HT-29 (cell line): ENCODE data around the gene ZSCAN1. TPM values are rescaled to one million over a fixed set of nuclear protein-coding genes. Genes with fewer than 3 reads are reported as not detected.

Experiments
- DNase-seq: peaks from one replicate; pipeline ENCODE4 v3.0.0-alpha.2; 2015; ENCODE audit warnings: low spot score
- total RNA-seq: library from RNA; depleted of rRNA; stranded (reverse); fragments of >200 nt; shearing (Covaris generic); gene quantifications from 2 replicates; pipeline ENCODE4 v1.2.3, GENCODE V29; 2014; rRNA removed

ZSCAN1 gene
- total RNA-seq, 1 experiment from 2014 or later = not detected

DNA sequence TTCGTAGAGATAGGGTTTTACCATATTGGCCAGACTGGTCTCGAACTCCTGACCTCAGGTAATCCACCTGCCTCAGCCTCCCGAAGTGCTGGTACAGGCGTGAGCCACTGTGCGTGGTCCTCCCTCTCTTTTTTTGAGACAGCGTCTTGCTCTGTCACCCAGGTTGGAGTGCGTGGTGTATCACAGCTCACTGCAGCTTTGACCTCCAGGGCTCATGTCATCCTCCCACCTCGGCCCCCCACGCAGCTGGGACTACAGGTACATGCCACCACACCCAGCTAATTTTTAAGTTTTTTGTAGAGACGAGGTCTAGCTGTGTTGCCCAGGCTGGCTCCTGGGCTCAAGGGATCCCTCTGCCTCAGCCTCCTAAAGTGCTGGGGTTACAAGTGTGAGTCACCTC is 46.0 kb downstream of the ZSCAN1 start:
- no peak for DNase-seq

DNA sequence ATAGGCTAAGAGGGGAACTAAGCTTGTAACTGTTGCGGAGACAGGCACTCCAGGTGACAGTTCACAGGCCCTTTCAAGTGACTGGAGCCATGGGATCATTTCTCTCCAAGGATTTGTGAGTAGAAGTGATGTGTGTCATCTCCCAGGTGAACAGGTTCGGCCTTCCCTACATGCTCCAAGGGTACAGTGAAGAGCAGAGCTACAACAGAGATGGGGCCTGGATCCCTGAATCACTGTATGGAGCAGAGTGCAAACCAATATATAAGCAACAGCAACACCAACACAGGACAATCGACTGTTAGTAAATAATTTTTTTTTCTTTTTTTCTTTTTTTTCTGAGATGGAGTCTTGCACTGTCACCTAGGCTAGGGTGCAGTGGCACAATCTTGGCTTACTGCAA is 49.2 kb downstream of the ZSCAN1 start:
- DNase-seq = no peak

DNA sequence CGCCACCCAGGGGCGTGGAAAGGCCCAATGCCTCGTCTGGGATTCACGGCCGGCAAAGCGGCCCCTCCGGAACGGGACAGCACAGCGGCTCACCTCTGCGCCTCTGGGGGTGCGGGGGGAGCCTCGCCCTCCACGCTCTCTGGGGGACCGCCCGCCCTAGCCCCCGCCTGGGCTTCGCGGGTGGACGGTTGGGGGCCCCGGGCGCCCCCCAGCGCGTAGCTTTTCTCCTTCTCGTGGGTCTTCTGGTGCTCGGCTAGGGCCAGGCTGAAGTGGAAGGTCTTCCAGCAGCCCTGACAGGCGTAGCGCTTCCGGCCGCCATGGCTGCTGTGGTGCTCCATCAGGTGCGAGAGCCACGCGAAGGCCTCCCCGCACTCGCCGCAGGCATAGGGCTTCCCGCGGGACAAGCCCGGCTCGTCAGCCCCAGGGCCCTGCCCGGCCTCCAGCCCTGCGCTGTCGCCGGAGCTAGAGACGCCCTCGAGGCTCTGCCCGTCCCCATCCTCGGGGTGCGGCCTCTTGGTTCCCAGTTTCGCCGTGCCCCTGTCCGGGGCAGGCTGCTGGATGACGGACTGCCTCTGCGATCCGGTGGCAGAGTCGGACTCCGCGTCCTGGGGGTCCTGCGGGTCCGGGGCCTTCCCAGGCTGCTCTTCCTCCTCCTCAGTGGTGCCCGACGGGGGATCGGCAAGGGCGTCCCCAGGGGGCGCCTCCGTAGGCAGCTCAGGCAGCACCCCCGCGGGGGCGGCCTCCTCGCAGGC is 50.9 kb downstream of the ZSCAN1 start:
- no peak for DNase-seq

DNA sequence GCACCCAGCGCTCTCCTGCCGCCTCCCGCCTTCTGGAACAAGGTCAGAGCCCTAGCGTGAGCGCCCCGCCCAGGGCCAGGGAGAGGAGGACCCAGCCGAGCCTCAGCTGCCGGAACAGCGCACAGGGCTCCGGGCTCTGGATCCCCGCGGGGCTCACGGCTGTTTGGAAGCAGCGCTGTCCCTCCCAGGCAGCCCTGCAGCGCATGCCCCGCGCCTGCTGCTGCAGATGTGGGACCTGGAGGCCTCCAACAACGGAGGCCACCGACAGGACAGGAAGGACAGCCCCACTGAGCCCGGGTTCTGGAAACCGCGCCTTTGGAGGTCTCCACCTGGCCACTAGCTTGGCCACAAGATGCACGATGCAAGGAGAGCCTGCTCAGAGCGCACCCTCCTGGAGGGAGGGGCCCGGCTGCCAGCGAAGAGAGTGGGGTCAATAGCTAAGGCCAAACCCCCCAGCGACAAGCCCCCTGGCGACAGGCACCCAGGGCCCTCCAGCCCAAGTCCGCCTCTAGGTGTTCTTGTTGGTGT is 51.6 kb downstream of the ZSCAN1 start:
- DNase-seq = no peak

DNA sequence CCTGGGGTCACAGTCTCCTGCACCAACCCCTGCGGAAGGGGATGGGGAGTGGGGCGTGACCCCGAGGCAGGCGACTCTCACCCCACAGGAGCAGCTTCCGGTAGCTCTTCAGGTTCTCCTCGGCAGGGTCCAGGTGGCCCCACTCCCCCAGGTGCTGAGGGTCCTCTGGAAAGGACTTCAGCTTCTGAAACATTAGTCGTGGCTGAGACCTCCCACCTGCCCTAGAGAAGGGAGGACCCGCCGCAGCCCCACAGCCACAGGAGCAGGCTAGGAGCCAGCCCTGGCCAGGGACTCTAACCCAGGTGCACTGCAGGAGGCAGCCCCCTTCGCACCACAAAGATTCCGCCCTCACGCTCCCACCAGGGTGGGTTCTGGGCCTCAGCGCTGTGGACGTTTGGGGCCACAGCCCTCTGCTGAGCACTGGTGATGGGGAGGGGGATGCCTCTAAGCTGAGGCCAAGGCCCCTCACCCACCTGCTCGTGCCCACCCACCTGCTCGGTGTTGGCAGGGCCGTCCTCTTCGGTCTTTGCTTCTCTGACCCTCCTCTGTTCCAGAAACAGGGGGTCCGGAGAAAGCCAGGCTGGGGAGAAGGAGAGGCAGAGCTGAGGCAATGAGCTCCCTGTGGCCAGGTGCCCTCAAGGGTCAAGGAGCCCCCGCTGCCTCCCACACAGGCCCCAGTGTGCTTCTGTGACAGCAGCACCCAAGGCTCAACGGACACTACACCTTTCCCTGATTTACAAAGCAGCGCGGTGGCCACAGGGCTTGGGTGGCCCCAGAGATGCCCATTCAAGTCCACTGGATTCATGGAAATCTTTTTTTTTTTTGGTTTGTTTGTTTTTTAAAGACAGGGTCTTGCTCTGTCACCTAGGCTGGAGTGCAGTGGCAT is 53.2 kb downstream of the ZSCAN1 start:
- DNase-seq = no peak

DNA sequence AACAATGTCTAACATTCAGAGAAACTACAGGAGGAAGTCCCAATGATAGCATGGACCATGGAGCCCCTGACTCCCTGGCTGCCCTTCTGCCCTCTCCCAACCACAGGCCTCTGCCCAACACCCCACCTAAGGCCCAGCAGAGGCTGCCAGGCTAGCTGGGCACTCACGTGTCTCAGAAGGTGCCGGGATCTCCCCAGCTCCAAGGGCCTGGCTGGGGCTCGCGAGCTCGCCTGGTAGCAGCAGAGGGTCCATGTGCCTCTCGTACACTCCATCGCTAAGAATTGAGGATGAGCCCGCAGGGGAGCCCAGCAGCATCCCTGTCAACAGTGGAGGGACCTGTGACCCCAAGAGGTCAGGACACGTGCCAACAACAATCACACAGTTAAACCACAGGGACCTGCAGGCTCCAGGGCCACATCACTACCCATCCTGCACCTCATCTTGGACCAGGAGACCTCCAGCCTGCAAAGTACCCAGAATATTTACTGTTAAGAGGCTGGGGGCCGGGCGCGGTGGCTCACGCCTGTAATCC is 54.8 kb downstream of the ZSCAN1 start:
- no peak for DNase-seq

DNA sequence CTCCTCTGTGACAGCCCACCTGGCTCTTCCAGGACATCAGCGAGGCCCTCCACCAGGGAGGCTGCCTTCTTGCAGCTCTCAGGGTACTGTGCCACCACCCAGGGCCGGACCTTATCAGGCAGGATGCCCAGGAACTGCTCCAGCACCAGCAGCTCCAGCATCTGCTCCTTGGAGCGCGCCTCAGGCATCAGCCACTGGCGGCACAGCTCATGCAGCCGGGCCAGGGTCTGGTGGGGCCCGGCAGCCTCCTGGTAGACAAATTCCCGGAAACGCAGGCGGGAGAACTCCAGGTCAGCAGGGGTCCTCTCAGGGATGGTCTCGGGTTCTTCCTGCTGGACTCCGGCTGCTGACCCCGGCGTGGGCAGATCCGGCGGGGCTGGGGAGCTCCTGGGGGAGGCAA is 56.0 kb downstream of the ZSCAN1 start:
- DNase-seq = no peak

DNA sequence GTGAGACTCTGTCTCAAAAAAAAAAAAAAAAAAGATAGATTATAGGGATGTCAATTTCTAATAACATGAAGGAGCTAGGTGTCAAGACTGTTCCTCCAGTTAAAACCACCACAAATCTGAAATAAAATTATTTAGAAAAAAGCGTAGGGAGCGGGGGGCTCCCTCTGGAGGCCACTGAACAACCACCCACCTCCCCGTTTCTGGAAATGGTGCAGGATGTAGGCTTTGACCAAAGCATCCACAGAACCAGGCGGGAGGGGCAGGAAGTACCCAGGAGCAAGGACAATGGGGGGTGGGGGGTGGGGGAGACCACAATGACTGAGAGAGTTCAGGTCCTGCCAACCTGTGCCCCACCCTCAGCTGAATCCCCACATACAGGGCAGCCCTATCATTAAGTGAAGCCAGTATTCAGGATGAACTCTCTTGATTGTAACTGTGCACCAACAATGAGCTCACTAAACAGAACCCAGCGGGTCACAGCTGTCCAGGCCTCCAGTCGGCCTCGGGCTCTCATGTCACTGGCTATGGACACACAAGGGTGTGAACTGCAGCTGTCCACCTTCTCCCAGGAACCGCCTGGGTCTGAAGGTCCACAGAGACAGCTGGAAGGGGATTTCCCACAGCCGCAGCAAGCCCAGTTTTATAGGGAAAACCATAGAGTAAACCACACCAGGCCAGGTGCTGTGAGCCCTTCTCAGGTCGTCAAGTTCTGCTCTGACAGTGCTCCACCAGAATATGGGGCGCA is 57.6 kb downstream of the ZSCAN1 start:
- DNase-seq = no peak

DNA sequence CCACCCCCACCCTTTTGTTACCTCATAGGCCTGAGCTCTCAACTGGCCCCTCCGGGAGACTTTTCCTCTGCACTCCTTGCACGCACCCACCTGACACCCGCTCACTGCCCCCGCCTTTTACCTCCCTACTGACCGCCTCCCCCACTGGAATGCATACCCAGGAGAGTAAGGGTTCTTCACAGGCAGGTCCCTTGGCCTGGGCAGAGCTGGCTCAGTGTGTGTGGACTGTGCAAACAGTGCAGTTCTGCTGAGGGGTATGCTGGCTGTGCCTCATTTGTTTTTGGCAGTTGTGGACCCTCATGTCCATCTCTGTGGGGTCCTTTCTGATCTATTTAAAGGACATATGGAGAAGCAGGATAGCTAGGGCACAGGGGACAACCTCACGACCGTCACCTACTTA is 59.2 kb downstream of the ZSCAN1 start:
- no peak for DNase-seq

DNA sequence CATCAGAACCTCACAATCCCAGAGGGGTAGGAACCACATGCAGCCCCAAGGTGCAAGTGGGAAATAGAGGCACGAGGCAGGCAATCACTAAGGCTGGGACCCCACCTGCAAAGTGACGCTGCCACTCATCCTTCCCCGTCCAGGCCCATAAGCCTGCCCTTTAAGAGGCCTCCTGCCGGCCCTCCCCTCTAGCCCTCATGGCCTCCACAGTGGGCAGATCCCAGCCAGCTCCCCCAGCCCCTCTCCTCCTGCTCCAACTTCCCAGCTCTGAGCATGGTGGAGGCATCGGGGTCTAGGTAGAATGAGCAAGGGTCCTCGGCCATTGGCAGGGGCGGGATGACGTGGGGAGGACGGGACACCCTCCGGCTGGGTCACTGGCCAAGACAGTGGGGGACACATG is 61.5 kb downstream of the ZSCAN1 start:
- no peak for DNase-seq

DNA sequence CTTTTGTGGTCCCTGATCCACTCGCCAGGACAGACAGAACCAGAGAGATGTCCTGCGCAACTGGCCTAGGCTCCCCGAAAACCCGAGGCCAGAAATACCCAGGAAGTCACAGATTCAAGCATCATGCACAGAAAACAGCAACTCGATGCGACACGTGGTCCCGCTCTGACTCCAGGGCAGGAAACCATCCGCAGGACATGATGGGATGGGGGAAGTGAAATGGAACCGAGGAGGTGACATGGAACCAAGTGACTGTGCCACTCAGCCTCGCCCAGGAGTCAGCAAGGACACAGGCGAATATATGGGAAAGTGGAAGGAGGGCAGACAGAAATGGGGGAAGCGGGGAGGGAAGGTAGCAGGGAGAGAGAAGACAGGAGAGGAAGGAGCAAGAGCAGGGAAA is 63.1 kb downstream of the ZSCAN1 start:
- DNase-seq = no peak

DNA sequence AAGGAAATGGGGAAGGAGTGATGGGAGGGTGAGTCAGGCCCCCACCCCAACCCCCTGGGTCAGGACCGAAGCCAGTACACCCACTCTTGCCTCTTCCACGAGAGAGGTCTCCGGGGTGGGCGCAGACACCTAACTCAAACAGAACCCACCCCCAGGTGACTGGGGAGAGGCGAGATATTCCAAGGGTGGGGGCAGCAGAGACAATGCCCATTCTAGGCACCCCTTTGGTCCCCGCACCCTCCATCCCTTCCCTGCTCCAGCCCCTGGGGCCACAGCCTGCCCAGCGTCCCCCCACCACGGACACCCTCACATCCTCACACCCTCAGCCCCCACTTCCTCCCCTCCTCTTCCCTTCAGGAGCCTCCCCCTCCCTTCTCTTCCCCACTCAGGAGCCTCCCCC is 63.5 kb downstream of the ZSCAN1 start:
- DNase-seq = no peak

DNA sequence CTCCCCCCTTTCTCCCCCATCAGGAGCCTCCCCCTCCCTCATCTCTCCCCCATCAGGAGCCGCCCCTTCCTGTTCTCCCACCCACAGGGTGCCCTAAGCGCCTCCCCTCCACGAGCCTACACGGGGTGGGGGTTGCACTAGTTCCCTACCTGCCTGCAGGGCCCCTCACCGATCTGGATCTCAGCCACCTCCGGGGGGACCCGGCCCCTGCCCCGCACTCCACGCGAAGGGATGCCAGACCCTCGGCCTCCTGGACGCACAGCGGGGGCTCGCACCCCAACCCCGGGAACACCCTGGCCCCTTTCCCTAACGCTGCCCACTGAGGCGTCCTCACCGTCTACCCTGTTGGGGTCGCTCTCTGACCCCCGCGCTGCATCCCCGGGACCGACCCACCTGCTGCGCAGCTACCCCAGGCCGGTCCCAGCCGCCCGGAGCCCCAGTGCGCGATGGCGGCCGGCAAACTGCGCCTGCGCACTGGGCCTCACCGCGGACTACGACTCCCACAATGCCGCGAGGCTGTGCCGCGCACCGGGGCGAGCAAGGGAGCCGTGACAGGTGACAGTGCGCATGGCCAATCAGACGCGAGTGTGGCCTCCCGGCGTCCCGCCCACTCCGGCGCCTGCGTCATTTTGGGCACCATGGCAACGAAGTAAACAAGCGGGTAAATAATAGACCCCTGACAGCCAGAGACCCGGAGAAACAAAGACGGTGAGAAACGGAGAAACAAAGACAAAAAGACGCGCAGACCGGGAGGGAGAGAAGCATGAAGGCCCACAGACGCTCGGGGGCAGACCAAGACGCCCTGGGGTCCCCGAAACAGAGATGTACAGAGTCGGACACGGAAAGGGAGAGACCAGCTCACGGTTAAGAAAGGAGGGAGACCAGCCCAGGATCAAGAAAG is 64.2 kb downstream of the ZSCAN1 start, which contains the start of gene ZSCAN18:
ZSCAN18 (minus strand) TSS at position 451 of the 901 bp plus-strand sequence. CDS start 7,964 bp downstream, outside the sequence.
- no peak for DNase-seq

DNA sequence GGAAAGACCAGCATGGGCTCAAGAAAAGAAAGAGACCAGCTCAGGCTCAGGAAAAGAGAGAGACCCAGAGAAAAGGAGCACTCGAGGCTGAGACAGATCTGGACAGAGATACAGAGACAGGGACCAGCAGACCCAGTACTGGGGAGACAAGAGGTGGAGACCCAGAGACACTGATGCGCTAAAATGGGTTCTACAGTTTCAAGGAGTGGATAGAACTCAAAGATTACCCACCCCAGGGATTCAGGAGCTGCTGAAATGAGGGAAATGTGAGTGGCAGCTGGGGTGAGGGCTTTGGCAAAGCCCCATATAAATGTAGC is 64.8 kb downstream of the ZSCAN1 start:
- no peak for DNase-seq

Other genes starting within 250 kb of the ZSCAN1 start
- 17.3 and 22.3 TPM in 2 replicates for gene ZNF552, start 219.1 kb upstream of the ZSCAN1 start, total RNA-seq
- 32.1 and 40.0 TPM in 2 replicates for gene ZNF587B, start 203.7 kb upstream of the ZSCAN1 start, total RNA-seq
- 33.7 and 39.4 TPM in 2 replicates for gene ZNF587, start 184.2 kb upstream of the ZSCAN1 start, total RNA-seq
- gene ZNF814, start 145.0 kb upstream of the ZSCAN1 start, total RNA-seq = 8.6 and 11.1 TPM in 2 replicates
- 9.4 and 9.8 TPM in 2 replicates for gene ZNF417, start 117.4 kb upstream of the ZSCAN1 start, total RNA-seq
- not detected in 2 replicates for gene ZNF418, start 98.6 kb upstream of the ZSCAN1 start, total RNA-seq
- gene ZNF256, start 86.3 kb upstream of the ZSCAN1 start, total RNA-seq = not detected in 2 replicates
- gene C19orf18, start 59.5 kb upstream of the ZSCAN1 start, total RNA-seq = not detected in 2 replicates
- not detected in 2 replicates for gene ZNF606, start 31.2 kb upstream of the ZSCAN1 start, total RNA-seq
- not detected in 2 replicates for gene ZNF135, start 25.3 kb downstream of the ZSCAN1 start, total RNA-seq
- gene ZSCAN18, start 64.2 kb downstream of the ZSCAN1 start, total RNA-seq = not detected in 2 replicates
- gene ZNF329, start 116.8 kb downstream of the ZSCAN1 start, total RNA-seq = 2.5 and 4.2 TPM in 2 replicates
- 11.1 and 19.7 TPM in 2 replicates for gene ZNF274, start 149.0 kb downstream of the ZSCAN1 start, total RNA-seq
- 60.1 and 64.8 TPM in 2 replicates for gene ZNF544, start 194.9 kb downstream of the ZSCAN1 start, total RNA-seq
- 6.4 and 8.5 TPM in 2 replicates for gene ZNF8, start 244.9 kb downstream of the ZSCAN1 start, total RNA-seq